ENCODE measurements around the gene CAVIN2. TPM values are rescaled to one million over a fixed set of nuclear protein-coding genes. Genes with fewer than 3 reads are reported as not detected.

CAVIN2 gene
- total RNA-seq, 1 donor from 2014 or later, result 182 TPM

DNA sequence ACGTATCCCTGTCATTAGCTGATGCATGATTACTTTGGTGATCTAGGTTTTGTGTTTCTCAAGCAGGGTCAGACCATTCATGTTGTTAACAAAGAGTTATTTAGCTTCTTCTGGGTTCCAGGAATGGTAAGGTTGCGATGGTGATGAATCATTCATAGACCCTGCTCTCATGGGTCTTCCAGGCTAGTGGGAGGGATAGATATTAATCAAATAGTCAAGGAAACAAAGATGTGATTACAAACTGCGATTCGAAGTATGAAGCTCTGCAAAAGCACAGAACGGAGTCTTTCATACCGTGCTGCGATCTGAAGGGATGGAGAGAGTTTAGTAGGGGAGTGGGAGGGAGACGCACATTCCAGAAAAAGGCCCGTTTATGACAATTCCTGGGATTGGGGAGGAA is 42.1 kb downstream of the CAVIN2 start:
- no peak overlapping the region for H3K4me3 ChIP-seq
- TF ChIP-seq, protein P1, sequence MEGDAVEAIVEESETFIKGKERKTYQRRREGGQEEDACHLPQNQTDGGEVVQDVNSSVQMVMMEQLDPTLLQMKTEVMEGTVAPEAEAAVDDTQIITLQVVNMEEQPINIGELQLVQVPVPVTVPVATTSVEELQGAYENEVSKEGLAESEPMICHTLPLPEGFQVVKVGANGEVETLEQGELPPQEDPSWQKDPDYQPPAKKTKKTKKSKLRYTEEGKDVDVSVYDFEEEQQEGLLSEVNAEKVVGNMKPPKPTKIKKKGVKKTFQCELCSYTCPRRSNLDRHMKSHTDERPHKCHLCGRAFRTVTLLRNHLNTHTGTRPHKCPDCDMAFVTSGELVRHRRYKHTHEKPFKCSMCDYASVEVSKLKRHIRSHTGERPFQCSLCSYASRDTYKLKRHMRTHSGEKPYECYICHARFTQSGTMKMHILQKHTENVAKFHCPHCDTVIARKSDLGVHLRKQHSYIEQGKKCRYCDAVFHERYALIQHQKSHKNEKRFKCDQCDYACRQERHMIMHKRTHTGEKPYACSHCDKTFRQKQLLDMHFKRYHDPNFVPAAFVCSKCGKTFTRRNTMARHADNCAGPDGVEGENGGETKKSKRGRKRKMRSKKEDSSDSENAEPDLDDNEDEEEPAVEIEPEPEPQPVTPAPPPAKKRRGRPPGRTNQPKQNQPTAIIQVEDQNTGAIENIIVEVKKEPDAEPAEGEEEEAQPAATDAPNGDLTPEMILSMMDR (IDR thresholded peaks at IDR 0.05), result no peak
- intact Hi-C loops (cut with DNase I), result no loop called here

DNA sequence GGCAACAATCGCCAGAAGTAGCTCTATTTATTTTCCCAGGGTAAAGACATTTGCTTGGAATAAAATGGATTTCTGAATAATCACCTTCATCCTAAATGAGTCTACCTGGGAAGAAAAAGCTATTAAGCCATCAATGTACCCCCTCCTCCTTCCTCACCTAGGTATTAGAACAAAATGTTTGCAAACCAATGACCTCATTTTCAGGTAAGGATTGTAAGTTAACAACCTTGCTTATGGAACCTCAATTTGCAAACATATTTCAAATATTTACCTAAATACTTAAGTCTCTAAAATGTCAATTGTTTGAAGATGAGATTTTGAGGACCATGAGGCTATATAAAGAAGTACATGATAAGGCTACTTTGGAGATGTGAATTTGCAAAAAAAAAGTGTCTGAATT is 43.9 kb downstream of the CAVIN2 start:
- no peak overlapping the region for H3K27ac ChIP-seq
- H3K27me3 ChIP-seq (ENCODE audit: low read depth), result no peaks in the 10 kb centered on the region
- DNase-seq, result no peak
- no peaks in the 10 kb centered on the region for H3K4me1 ChIP-seq
- no peak overlapping the region for H3K4me3 ChIP-seq
- intact Hi-C loops (cut with DNase I), result no loop called here
- TF ChIP-seq, protein P1 (IDR thresholded peaks at IDR 0.05), result no peak
- peak in 1 of 2 donors; percentile 52 for ATAC-seq
- H3K36me3 ChIP-seq, result no peaks in the 10 kb centered on the region
- H3K9me3 ChIP-seq, result no peaks in the 10 kb centered on the region

More for the DNA sequence above, 42.1 kb downstream of the CAVIN2 start:
- Histone ChIP-seq H3K9me3 (no peaks in the 10 kb centered on the region), H3K36me3 (no peaks in the 10 kb centered on the region), H3K27ac (no peak overlapping the region), H3K27me3 (ENCODE audit: low read depth) (no peaks in the 10 kb centered on the region), H3K4me1 (no peaks in the 10 kb centered on the region)
- ATAC-seq, result no peak
- no peak for DNase-seq

DNA sequence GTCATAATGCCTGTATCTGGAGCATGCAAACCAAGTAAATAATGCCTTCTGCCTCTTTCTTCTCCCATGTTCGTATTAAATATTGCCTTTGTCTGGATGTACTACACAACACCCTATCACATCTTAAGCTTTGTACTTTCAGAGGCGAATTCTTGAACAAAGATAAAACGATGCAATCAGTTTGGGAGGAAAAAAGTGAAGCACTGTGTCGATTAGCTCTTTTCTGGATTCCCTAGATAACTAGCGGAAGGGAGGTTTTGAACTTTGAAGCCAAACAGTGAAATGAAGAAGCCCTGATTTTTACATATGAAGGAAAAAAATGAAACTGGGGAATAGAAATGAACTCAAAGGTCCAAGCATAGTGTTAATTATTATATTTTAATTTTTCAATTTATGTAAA is 44.7 kb downstream of the CAVIN2 start:
- Histone ChIP-seq H3K4me1 (no peaks in the 10 kb centered on the region), H3K36me3 (no peaks in the 10 kb centered on the region), H3K27ac (no peak overlapping the region), H3K4me3 (no peak overlapping the region), H3K27me3 (ENCODE audit: low read depth) (no peaks in the 10 kb centered on the region), H3K9me3 (no peaks in the 10 kb centered on the region)
- no peak for DNase-seq
- intact Hi-C loops (cut with DNase I), result no loop called here
- ATAC-seq, result no peak
- TF ChIP-seq, protein P1 (IDR thresholded peaks at IDR 0.05), result no peak

DNA sequence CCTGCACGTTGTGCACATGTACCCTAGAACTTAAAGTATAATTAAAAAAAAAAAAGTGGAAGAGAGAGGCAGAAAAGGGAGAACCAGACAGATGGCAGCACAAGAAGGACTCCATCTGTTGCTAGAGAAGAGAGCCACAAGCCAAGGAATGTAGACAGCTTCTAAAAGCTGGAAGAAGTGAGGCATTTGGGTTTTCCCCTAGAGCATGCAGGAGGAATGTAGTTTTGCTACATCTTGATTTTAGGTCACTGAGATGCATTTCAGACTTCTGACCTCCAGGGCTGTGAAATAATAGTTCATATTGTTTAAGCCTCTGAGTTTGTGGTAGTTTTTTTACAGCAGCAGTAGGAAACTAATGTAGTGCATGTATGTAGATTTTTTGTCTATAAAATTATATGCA is 46.0 kb downstream of the CAVIN2 start:
- TF ChIP-seq, protein P1 (IDR thresholded peaks at IDR 0.05), result no peak
- Histone ChIP-seq H3K27ac (no peak overlapping the region), H3K4me1 (no peaks in the 10 kb centered on the region), H3K9me3 (no peaks in the 10 kb centered on the region), H3K36me3 (no peaks in the 10 kb centered on the region), H3K27me3 (ENCODE audit: low read depth) (no peaks in the 10 kb centered on the region), H3K4me3 (no peak overlapping the region)
- no peak for ATAC-seq
- intact Hi-C loops (cut with DNase I), result no loop called here
- no peak for DNase-seq

GRCh38 chr2:191799526-191799925 is 47.4 kb downstream of the CAVIN2 start:
- intact Hi-C loops (cut with DNase I), result no loop called here
- TF ChIP-seq, protein P1 (IDR thresholded peaks at IDR 0.05), result no peak
- Histone ChIP-seq H3K9me3 (no peaks in the 10 kb centered on the region), H3K36me3 (no peaks in the 10 kb centered on the region), H3K4me1 (no peaks in the 10 kb centered on the region), H3K27ac (no peak overlapping the region), H3K27me3 (ENCODE audit: low read depth) (no peaks in the 10 kb centered on the region), H3K4me3 (no peak overlapping the region)
- ATAC-seq, result no peak
- DNase-seq, result no peak

Measured in lower lobe of right lung (tissue), 2 donors.